MM.1S (cell line): ENCODE measurements around the gene RALY.

ENCODE experiments used
- DNase-seq: peaks from one replicate; pipeline ENCODE4 v3.0.0-alpha.2; 2015
- H2AFZ ChIP-seq: fragments of 300-600 bp; sonication (generic); 2 replicates; pipeline ENCODE4 v1.6.0; 2016; ENCODE audit warnings: antibody characterized with exemption, low read length
- H3F3A ChIP-seq: fragments of 300-600 bp; sonication (generic); 2 replicates; pipeline ENCODE4 v1.6.1; 2016; ENCODE audit warnings: mild to moderate bottlenecking, antibody characterized with exemption, low read length, moderate library complexity, mixed read lengths; ENCODE audit not compliant: insufficient read depth
- H3K27ac ChIP-seq: fragments of 300-600 bp; sonication (generic); 2 replicates; pipeline ENCODE4 v1.5.1; 2016; ENCODE audit warnings: mild to moderate bottlenecking, low read length
- H3K27me3 ChIP-seq: fragments of 300-600 bp; sonication (generic); replicated peaks from 2 replicates; pipeline ENCODE4 v1.6.0; 2016; ENCODE audit warnings: low read length; ENCODE audit not compliant: insufficient read depth
- H3K36me3 ChIP-seq: fragments of 300-600 bp; sonication (generic); replicated peaks from 2 replicates; pipeline ENCODE4 v1.6.1; 2016; ENCODE audit warnings: mild to moderate bottlenecking, low read length, mixed read lengths; ENCODE audit not compliant: insufficient read depth
- H3K4me1 ChIP-seq: fragments of 300-600 bp; sonication (generic); 2 replicates; pipeline ENCODE4 v1.6.1; 2016; ENCODE audit warnings: low read length, mixed read lengths
- H3K4me2 ChIP-seq: fragments of 300-600 bp; sonication (generic); 2 replicates; pipeline ENCODE4 v1.6.0; 2016; ENCODE audit warnings: low read depth, low read length
- H3K4me3 ChIP-seq: fragments of 300-600 bp; sonication (generic); 2 replicates; pipeline ENCODE4 v1.5.1; 2016; ENCODE audit warnings: low read length, mixed read lengths
- H3K79me2 ChIP-seq: fragments of 300-600 bp; sonication (generic); 2 replicates; pipeline ENCODE4 v1.6.1; 2016; ENCODE audit warnings: mixed run types, low read length, mixed read lengths
- H3K9ac ChIP-seq: fragments of 300-600 bp; sonication (generic); 2 replicates; pipeline ENCODE4 v1.6.1; 2016; ENCODE audit warnings: low read length, mixed read lengths
- H3K9me2 ChIP-seq: fragments of 300-600 bp; sonication (generic); replicated peaks from 2 replicates; pipeline ENCODE4 v1.6.1; 2016; ENCODE audit warnings: mild to moderate bottlenecking, low read length, mixed read lengths; ENCODE audit not compliant: insufficient read depth
- H3K9me3 ChIP-seq: fragments of 300-600 bp; sonication (generic); replicated peaks from 2 replicates; pipeline ENCODE4 v1.6.1; 2016; ENCODE audit warnings: mild to moderate bottlenecking, low read length, mixed read lengths; ENCODE audit not compliant: insufficient read depth
- H4K20me1 ChIP-seq: fragments of 300-600 bp; sonication (generic); 2 replicates; pipeline ENCODE4 v1.6.1; 2016; ENCODE audit warnings: mild to moderate bottlenecking, low read length, moderate library complexity, mixed read lengths; ENCODE audit not compliant: insufficient read depth
- CTCF ChIP-seq: fragments of 300-600 bp; sonication (generic); IDR thresholded peaks from 2 replicates; pipeline ENCODE4 v1.5.1; 2016; ENCODE audit warnings: antibody characterized with exemption, low read length, mixed read lengths
- EZH2 ChIP-seq: fragments of 300-600 bp; sonication (generic); optimal IDR thresholded peaks from 2 replicates; pipeline ENCODE3; 2017; ENCODE audit warnings: low read depth, mild to moderate bottlenecking, antibody characterized with exemption, low read length, mixed read lengths
- EZH2phosphoT487 ChIP-seq: fragments of 300-600 bp; sonication (generic); IDR thresholded peaks from 2 replicates; pipeline ENCODE4 v1.6.1; 2018; ENCODE audit warnings: antibody characterized with exemption, low read length

RALY gene

GRCh38 chr20:34029415-34029814, 35.7 kb downstream of the RALY start:
- H3K9me3 ChIP-seq, result no peaks in the 10 kb centered on the region
- H3K27me3 ChIP-seq, result no peaks in the 10 kb centered on the region
- peaks cover 78% of the 10 kb centered on the region for H4K20me1 ChIP-seq
- H3K4me2 ChIP-seq, result no peak overlapping the region
- no peak overlapping the region for H3K27ac ChIP-seq
- peaks cover 99% of the 10 kb centered on the region for H3K79me2 ChIP-seq
- H3F3A ChIP-seq, result peaks cover 5% of the 10 kb centered on the region; the same call in 1 of the 2 replicates
- H3K4me1 ChIP-seq, result peaks cover 11% of the 10 kb centered on the region
- no peak overlapping the region for H3K9ac ChIP-seq
- H3K36me3 ChIP-seq, result 0 out of 2 replicates have a peak, but pooled peaks cover 7% of the 10 kb centered on the region
- H3K9me2 ChIP-seq, result no peaks in the 10 kb centered on the region
- no peak overlapping the region for H2AFZ ChIP-seq
- TF ChIP-seq CTCF, result no peak
- TF ChIP-seq EZH2phosphoT487, result no peak
- no peak for TF ChIP-seq EZH2
- H3K4me3 ChIP-seq, result no peak overlapping the region
- DNase-seq, result no peak

DNA sequence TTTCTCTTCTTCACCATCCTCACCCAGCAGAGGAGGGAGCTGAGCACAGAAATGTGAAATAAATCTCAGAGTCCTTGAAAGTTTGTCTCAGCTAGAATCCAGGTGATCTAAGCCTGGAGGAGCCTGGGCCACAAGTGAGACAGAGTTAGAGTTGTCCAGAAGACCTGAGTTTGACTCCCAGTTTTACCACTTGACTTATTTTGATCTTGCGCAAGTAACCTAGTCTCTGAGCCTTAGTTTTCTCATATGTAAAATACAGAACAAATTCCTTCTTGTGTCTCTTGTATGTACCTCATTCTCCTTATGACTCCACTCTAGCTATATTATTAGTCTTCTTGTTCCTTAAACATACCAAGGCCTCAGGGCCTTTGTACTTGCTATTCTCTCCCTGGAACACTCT, 36.7 kb downstream of the RALY start:
- Histone ChIP-seq H3K36me3 (0 out of 2 replicates have a peak, but pooled peaks cover 7% of the 10 kb centered on the region), H3K79me2 (peaks cover 99% of the 10 kb centered on the region), H3K9me2 (no peaks in the 10 kb centered on the region), H2AFZ (no peak overlapping the region), H3K27ac (no peak overlapping the region), H3K9me3 (no peaks in the 10 kb centered on the region), H3K9ac (no peak overlapping the region), H3K4me3 (no peak overlapping the region), H3K4me1 (peaks cover 3% of the 10 kb centered on the region; the same call in 1 of the 2 replicates), H3F3A (no peaks in the 10 kb centered on the region; the same call in 1 of the 2 replicates), H3K4me2 (no peak overlapping the region), H3K27me3 (no peaks in the 10 kb centered on the region), H4K20me1 (peaks cover 72% of the 10 kb centered on the region)
- no peak for DNase-seq
- no peak for TF ChIP-seq EZH2
- TF ChIP-seq CTCF, result no peak
- TF ChIP-seq EZH2phosphoT487, result no peak

- Histone ChIP-seq H3K4me1 (peaks cover 11% of the 10 kb centered on the region), H3K9me3 (no peaks in the 10 kb centered on the region), H3K36me3 (peaks cover 10% of the 10 kb centered on the region; the same call in 1 of the 2 replicates), H3K27me3 (no peaks in the 10 kb centered on the region), H3K4me2 (no peak overlapping the region), H4K20me1 (peaks cover 78% of the 10 kb centered on the region), H3K79me2 (peaks cover 99% of the 10 kb centered on the region), H3K27ac (no peak overlapping the region), H3K4me3 (no peak overlapping the region), H2AFZ (no peak overlapping the region), H3F3A (no peaks in the 10 kb centered on the region; the same call in 1 of the 2 replicates), H3K9me2 (no peaks in the 10 kb centered on the region), H3K9ac (no peak overlapping the region)
- no peak for TF ChIP-seq EZH2
- no peak for TF ChIP-seq CTCF
- TF ChIP-seq EZH2phosphoT487, result no peak
- DNase-seq, result no peak
These were observed 40.2 kb downstream of the RALY start for GRCh38 chr20:34033903-34034302.
